Fibroblast of skin of scalp (primary cell): ENCODE data around the gene FRMPD2.
"Not testable (repeated sequence)": the region's sequence is repeated elsewhere in the genome, so short reads cannot be mapped to it uniquely, and the experiment has no call there.

Experiments
- DNase-seq: peaks from one replicate; pipeline ENCODE4 v3.0.0-alpha.2; 2013

FRMPD2 gene

GRCh38 chr10:48194830-48195229 lies 79.7 kb downstream of the FRMPD2 start:
- DNase-seq, result no peak

- no peak for DNase-seq
Observed at GRCh38 chr10:48193556-48193955, 80.9 kb downstream of the FRMPD2 start.

- DNase-seq, result no peak
Observed at GRCh38 chr10:48192881-48193450, 81.5 kb downstream of the FRMPD2 start.

- no peak for DNase-seq
Observed at GRCh38 chr10:48187713-48188485, 86.6 kb downstream of the FRMPD2 start.

GRCh38 chr10:48187126-48187525 lies 87.4 kb downstream of the FRMPD2 start:
- no peak for DNase-seq

- DNase-seq, result not testable (repeated sequence)
Observed at GRCh38 chr10:48186264-48186804, 88.2 kb downstream of the FRMPD2 start.

GRCh38 chr10:48184224-48184623 lies 90.3 kb downstream of the FRMPD2 start:
- no peak for DNase-seq

GRCh38 chr10:48172715-48173114 lies 101.8 kb downstream of the FRMPD2 start:
- not testable (repeated sequence) for DNase-seq

- not testable (repeated sequence) for DNase-seq
Observed at GRCh38 chr10:48160670-48161069, 113.8 kb downstream of the FRMPD2 start.

- not testable (repeated sequence) for DNase-seq
Observed at GRCh38 chr10:48160163-48160562, 114.3 kb downstream of the FRMPD2 start.

- DNase-seq, result not testable (repeated sequence)
Observed at GRCh38 chr10:48154211-48155140, 120.0 kb downstream of the FRMPD2 start.

GRCh38 chr10:48147643-48148042 lies 126.9 kb downstream of the FRMPD2 start:
- DNase-seq, result not testable (repeated sequence)

- not testable (repeated sequence) for DNase-seq
Observed at GRCh38 chr10:48143721-48144642, 130.5 kb downstream of the FRMPD2 start.

GRCh38 chr10:48140949-48141348 lies 133.5 kb downstream of the FRMPD2 start:
- DNase-seq, result not testable (repeated sequence)

- not testable (repeated sequence) for DNase-seq
Observed at GRCh38 chr10:48139953-48140850, 134.3 kb downstream of the FRMPD2 start.

GRCh38 chr10:48128954-48129353 lies 145.5 kb downstream of the FRMPD2 start:
- not testable (repeated sequence) for DNase-seq

- DNase-seq, result not testable (repeated sequence)
Observed at GRCh38 chr10:48126251-48126650, 148.2 kb downstream of the FRMPD2 start.

- not testable (repeated sequence) for DNase-seq
Observed at GRCh38 chr10:48125631-48126030, 148.9 kb downstream of the FRMPD2 start.

- DNase-seq, result not testable (repeated sequence)
Observed at GRCh38 chr10:48122618-48123017, 151.9 kb downstream of the FRMPD2 start.

GRCh38 chr10:48110277-48110676 lies 164.2 kb downstream of the FRMPD2 start:
- not testable (repeated sequence) for DNase-seq
